Ovary (tissue), 3 donors: ENCODE results near the gene ADSL.

ENCODE experiments used
- CTCF ChIP-seq, 3 donors: fragments of 450-650 bp in 2 of 3; fragments of 200-600 bp in 1 of 3; IDR thresholded peaks; one replicate each; pipeline versions ENCODE4 v1.5.1 to v1.8.0; 2016 to 2022; ENCODE audit warnings: antibody characterized with exemption in 3 of 3, mild to moderate bottlenecking in 1 of 3
- POLR2A ChIP-seq: fragments of 450-650 bp; IDR thresholded peaks from one replicate; pipeline ENCODE4 v1.6.1; 2017; ENCODE audit warnings: antibody characterized with exemption, mild to moderate bottlenecking, moderate library complexity
- donor health status: DM: no; HTN: no; CAD: no.

GRCh38 chr22:40342521-40342920, 3.8 kb upstream of the ADSL start:
- TF ChIP-seq POLR2A (no peak), CTCF (IDR thresholded peaks at IDR 0.05) (no peak)
